T-helper 2 cell (primary cell): ENCODE measurements around the gene AFAP1.

Source experiments
- DNase-seq, 5 experiments: peaks; one replicate each; pipeline versions ENCODE4 v3.0.0 to v3.0.0-alpha.2; 2012 to 2022

The AFAP1 gene

DNA sequence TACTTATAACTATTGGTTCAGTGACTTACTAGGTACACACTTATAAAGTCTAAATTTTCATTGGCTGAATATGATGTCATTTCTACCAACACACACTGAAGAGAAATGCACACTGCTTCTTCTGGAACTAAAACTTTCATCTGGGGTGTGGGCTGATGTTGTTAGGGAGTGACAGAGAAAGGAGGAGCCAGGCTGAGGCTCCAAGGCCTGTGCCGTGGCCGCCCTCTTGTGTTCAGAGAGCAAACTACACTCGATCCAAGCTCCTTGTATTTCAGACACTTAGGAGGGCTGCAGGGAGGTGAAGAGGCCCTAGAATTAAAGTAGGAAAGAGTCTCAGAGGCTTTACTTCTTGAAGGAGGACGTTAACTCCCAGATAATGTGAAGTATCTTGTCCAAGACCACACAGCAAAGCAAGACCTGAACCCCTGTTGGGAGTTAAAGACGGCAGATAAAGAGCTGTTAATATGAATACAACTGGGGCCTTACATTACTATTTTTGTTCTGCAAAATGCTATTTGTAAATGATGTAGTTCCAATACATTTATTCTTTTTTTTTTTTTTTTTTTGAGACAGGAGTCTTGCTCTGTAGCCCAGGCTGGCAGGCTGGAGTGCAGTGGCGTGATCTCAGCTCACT, 137.5 kb downstream of the AFAP1 start:
- peak; percentile 27 to 79 (median 60) for DNase-seq

GRCh38 chr4:7801641-7802040, 138.0 kb downstream of the AFAP1 start:
- DNase-seq: no peak

GRCh38 chr4:7801001-7801400, 138.7 kb downstream of the AFAP1 start:
- no peak for DNase-seq

DNA sequence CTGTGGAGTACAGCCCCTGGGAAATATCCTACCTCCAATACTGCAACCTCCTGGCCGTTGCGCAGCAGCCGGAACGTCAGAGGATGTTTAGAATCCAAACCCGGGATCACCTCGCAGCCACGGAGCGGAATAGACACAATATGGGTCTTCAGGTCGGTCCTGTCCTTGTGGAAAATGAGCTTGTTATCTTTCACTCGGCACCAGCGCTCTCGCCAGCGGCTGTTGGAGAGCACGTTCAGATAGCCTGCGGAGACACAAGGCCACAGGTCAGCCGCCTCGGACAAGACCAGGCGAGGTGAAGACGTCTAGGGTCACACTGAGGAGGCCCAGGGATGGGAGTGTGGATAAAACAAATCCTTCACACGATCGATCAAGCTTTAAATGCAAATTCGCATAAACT, 139.3 kb downstream of the AFAP1 start:
- no peak for DNase-seq

- no peak for DNase-seq
Observed at GRCh38 chr4:7799736-7800135, 139.9 kb downstream of the AFAP1 start.

DNA sequence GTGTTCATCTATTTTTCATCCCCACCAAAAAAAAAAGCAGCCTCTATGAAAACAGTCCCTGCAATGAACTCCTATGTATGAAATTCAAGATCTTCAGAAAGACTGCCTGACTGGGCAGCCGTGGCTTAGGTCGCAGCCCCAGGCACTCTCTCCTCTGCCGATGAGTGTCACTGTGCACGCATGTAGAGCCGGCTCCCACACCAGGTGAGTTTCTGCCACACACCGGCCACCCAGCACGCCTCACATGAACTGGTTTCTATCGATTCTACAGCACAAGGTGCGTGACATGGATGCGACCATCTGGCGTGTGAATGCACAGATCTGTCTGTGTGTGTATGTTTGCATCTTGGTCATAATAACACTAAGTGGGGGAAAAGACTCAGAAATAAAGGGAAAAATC, 140.4 kb downstream of the AFAP1 start:
- DNase-seq: no peak

DNA sequence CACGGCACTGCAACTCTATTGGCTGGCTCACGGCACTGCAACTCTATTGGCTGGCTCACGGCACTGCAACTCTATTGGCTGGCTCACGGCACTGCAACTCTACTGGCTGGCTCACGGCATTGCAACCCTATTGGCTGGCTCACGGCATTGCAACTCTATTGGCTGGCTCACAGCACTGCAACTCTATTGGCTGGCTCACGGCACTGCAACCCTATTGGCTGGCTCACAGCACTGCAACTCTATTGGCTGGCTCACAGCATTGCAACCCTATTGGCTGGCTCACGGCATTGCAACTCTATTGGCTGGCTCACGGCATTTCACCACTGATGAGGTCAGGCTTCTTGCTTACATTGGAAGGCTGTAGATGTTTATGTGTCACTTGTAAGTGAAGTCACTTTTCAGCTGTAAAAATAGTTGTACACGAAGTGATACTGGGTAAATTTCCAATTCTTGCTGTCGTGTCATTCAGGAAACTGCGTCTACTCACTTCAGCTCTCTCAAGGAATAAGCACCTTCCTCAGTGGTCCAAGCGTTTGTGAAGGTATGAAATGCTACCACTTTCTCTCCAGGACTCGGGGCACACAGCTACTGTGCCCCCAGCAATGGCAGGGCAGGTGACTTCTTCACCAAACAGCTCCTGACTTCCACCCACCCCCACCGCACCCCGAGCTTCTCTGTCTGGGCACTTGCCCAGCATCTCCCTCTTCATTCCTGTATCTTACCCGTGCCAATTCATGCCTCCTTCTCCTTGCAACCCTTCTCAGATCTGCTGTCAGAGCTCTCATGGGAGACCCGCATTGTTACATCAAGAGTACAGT, 141.3 kb downstream of the AFAP1 start:
- peak in 1 of 5 experiments; percentile 42 for DNase-seq

DNA sequence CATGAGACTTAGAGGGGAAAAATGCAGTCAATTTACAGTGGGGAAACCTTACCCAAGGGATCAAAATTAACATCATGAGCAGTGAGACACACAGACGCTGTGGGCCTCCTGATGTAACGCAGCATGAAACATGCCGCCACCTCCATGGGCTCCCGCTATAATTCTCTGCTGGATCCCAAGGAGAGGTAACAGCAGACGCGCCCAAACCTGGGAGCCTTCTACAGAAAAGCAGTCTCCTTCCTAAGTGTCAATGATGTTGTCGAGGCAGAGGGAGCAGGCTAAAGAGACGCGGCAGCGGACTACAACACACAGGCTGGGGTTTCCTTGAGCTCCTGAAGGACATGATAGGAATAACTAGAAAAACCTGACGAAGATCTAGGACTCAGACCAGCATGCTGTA, 142.3 kb downstream of the AFAP1 start:
- no peak for DNase-seq

DNA sequence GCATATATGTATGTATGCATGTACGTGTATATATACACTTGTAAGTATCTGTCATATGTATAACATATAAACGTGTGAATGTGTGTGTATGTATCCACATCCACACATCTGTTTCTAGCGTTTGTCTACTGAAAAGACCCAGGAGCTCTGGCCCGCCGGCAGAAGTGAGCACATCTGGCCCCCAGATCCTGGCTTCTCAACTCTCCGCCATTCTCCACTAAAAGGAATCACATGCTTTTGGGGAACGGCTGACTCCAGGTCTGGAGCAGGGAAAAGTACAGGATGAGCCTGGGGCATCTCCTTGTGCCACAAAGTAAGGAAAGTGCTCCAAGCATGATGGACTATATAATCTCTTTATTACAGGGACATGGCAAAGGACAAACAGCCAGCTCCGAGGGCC, 143.7 kb downstream of the AFAP1 start:
- DNase-seq: no peak

GRCh38 chr4:7793186-7793585, 146.5 kb downstream of the AFAP1 start:
- no peak for DNase-seq

DNA sequence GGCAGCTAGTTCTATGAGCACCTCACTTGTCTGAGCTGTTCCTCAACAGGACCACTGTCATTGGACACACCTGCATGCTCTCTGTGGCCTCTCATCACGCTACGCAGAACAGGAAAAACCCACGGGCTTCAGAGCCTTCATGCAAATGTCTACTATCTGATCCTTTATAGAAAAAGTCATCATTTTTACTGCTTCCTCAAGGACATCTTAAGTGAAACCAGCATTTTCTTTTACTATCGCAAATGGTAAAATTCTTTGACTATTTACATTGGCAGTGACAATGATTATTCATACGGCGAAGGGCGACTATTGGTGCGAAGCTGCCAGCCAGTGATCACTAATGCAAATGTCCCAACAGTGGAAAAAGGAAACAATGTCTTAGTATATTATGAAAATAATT, 147.0 kb downstream of the AFAP1 start:
- no peak for DNase-seq

GRCh38 chr4:7790999-7791398, 148.7 kb downstream of the AFAP1 start:
- DNase-seq: no peak

- DNase-seq: no peak
Observed at GRCh38 chr4:7790023-7790422, 149.6 kb downstream of the AFAP1 start.

DNA sequence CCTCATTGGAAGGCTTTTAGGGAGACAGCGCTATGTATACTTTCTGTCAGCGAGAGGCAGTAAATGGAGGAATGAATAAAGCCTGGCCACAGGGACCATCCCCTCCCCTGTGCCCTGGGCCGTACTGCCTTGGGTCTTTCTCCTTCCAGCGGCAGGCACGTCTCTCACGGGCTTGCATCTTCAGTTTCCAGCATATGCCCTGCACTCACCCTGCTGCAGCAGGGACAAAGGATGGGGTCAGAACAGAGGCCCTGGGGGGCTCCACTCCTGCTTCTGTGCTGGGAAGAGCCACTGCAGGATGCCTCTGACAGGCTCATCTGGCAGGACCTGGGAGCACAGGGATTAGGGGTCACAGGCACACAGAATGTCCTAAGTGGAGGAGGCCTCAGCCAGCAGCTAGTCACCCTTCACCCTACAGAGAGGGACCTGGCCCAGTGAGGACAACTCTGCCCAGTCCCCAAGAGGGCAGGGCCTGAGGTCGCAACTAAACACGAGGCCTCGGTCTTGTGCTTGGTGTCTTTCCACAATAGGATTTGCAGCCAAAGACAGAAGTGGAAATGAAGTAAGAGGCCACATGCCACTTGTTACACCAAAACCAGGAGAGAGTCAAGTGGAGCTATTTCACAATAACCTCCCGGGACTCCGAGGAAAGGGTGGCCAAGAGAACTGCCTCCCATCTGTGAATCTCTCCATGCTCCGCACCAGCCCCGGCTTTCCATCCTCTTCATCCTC, 150.8 kb downstream of the AFAP1 start:
- DNase-seq: no peak

GRCh38 chr4:7788193-7788592, 151.5 kb downstream of the AFAP1 start:
- no peak for DNase-seq

- no peak for DNase-seq
Observed at GRCh38 chr4:7787681-7788141, 151.9 kb downstream of the AFAP1 start.

GRCh38 chr4:7787067-7787466, 152.6 kb downstream of the AFAP1 start:
- no peak for DNase-seq

GRCh38 chr4:7786517-7786916, 153.1 kb downstream of the AFAP1 start:
- no peak for DNase-seq

DNA sequence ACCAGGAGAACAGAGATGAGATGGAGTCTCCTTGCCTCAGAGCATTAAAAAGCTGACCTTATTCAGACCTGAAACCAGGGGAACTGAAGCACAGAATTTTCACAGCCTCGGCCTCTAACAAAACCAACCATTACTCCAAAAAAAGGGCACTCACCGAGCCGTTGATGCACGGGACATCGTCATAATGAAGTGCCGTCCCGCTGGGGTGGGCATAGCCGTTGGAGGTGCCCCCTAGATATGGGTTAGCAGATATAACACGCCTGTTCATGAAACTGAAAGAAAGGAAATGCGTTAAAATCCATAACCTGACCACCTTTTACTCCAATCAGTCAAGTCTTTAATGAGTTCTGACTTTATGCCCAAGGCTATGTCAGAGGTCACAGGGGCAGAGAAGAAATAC, 153.6 kb downstream of the AFAP1 start:
- no peak for DNase-seq

GRCh38 chr4:7785017-7785416, 154.6 kb downstream of the AFAP1 start:
- DNase-seq: peak in 2 of 5 experiments; percentile 35 to 87

GRCh38 chr4:7784131-7784870, 155.4 kb downstream of the AFAP1 start:
- no peak for DNase-seq

GRCh38 chr4:7783541-7783940, 156.1 kb downstream of the AFAP1 start:
- DNase-seq: peak in 1 of 5 experiments; percentile 48

GRCh38 chr4:7782783-7783182, 156.9 kb downstream of the AFAP1 start:
- peak in 1 of 5 experiments; percentile 44 for DNase-seq
